ENCODE data around the gene MORF4L1.

MORF4L1 gene

GRCh38 chr15:78872155-78872971 lies at the start of gene MORF4L1:
TSS of gene MORF4L1 (plus strand) at chr15:78872890. CDS start at chr15:78873018, 128 bp downstream.
- DNase-seq (ENCODE audit: low read depth): peak; percentile 78
- TF ChIP-seq CTCF (IDR thresholded peaks at IDR 0.05; ENCODE audit: control insufficient read depth, insufficient read depth, low read depth, low read length, missing control alignments): no peak

GRCh38 chr15:78828920-78829319 lies 43.8 kb upstream of the MORF4L1 start:
- DNase-seq (ENCODE audit: low read depth): no peak
- no peak overlapping the region for H3K4me3 ChIP-seq (ENCODE audit: control insufficient read depth, low read depth, low read length)
- TF ChIP-seq CTCF (IDR thresholded peaks at IDR 0.05; ENCODE audit: control insufficient read depth, insufficient read depth, low read depth, low read length, missing control alignments): no peak

More at GRCh38 chr15:78872155-78872971, at the start of gene MORF4L1:
- peak within 1 kb of the TSS; percentile 93 for H3K4me3 ChIP-seq (ENCODE audit: control insufficient read depth, low read depth, low read length)

GRCh38 chr15:78830514-78831228 lies 42.0 kb upstream of the MORF4L1 start:
- no peak for TF ChIP-seq CTCF (IDR thresholded peaks at IDR 0.05; ENCODE audit: control insufficient read depth, insufficient read depth, low read depth, low read length, missing control alignments)
- no peak for DNase-seq (ENCODE audit: low read depth)
- H3K4me3 ChIP-seq (ENCODE audit: control insufficient read depth, low read depth, low read length): no peak overlapping the region

- TF ChIP-seq CTCF (IDR thresholded peaks at IDR 0.05; ENCODE audit: control insufficient read depth, insufficient read depth, low read depth, low read length, missing control alignments): no peak
- H3K4me3 ChIP-seq (ENCODE audit: control insufficient read depth, low read depth, low read length): no peak overlapping the region
- DNase-seq (ENCODE audit: low read depth): no peak
These were observed 41.2 kb upstream of the MORF4L1 start for GRCh38 chr15:78831229-78832207.

GRCh38 chr15:78836333-78836732 lies 36.4 kb upstream of the MORF4L1 start:
- TF ChIP-seq CTCF (IDR thresholded peaks at IDR 0.05; ENCODE audit: control insufficient read depth, insufficient read depth, low read depth, low read length, missing control alignments): no peak
- no peak overlapping the region for H3K4me3 ChIP-seq (ENCODE audit: control insufficient read depth, low read depth, low read length)
- DNase-seq (ENCODE audit: low read depth): no peak

GRCh38 chr15:78837131-78837530 lies 35.6 kb upstream of the MORF4L1 start:
- no peak for DNase-seq (ENCODE audit: low read depth)
- no peak overlapping the region for H3K4me3 ChIP-seq (ENCODE audit: control insufficient read depth, low read depth, low read length)
- no peak for TF ChIP-seq CTCF (IDR thresholded peaks at IDR 0.05; ENCODE audit: control insufficient read depth, insufficient read depth, low read depth, low read length, missing control alignments)

Data from AG09309 (cell line).